Fibroblast of villous mesenchyme (primary cell): ENCODE measurements around the gene TNFSF18. TPM values are rescaled to one million over a fixed set of nuclear protein-coding genes. Genes with fewer than 3 reads are reported as not detected.
A peak's percentile ranks its signal among the peaks of the same experiment; 100 is the strongest.

Source experiments
- DNase-seq: peaks from one replicate; pipeline ENCODE4 v3.0.0-alpha.2; 2010; ENCODE audit warnings: low read depth
- H3K4me3 ChIP-seq: 2 replicates; pipeline ENCODE4 v1.5.1; 2011; ENCODE audit warnings: low read depth, mild to moderate bottlenecking, low read length
- total RNA-seq: library from RNA; depleted of rRNA; stranded (reverse); fragments of >200 nt; gene quantifications from 2 replicates; pipeline ENCODE4 v1.2.3, GENCODE V29; 2012
- TF ChIP-seq, protein P1 (sequence below): IDR thresholded peaks from 2 replicates; pipeline ENCODE4 v1.5.1; 2012; ENCODE audit warnings: low read depth, mild to moderate bottlenecking, low read length; ENCODE audit not compliant: insufficient read depth

Gene TNFSF18
- total RNA-seq, 1 donor, result 11.2 TPM

DNA sequence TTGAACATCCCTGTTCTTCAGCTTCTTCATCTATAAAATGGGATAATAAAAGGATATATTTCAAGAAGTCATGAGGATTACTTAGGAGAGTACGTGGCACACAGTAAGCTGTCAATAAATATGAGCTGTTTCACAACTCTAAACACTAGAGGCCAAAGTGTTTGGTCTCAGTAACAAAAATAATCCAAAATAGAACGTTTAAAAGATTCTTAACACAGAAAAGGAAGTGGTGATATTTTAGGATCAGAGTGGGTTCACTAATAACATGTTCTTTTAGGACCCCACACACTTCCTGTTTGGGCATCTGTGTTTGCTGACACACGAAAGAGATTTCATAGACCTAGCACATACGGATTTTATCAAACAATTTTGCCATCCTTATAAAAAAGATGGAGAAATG lies 32.9 kb downstream of the TNFSF18 start:
- peak; percentile 30 for DNase-seq
- TF ChIP-seq, protein P1, sequence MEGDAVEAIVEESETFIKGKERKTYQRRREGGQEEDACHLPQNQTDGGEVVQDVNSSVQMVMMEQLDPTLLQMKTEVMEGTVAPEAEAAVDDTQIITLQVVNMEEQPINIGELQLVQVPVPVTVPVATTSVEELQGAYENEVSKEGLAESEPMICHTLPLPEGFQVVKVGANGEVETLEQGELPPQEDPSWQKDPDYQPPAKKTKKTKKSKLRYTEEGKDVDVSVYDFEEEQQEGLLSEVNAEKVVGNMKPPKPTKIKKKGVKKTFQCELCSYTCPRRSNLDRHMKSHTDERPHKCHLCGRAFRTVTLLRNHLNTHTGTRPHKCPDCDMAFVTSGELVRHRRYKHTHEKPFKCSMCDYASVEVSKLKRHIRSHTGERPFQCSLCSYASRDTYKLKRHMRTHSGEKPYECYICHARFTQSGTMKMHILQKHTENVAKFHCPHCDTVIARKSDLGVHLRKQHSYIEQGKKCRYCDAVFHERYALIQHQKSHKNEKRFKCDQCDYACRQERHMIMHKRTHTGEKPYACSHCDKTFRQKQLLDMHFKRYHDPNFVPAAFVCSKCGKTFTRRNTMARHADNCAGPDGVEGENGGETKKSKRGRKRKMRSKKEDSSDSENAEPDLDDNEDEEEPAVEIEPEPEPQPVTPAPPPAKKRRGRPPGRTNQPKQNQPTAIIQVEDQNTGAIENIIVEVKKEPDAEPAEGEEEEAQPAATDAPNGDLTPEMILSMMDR, result no peak
- no peak overlapping the region for H3K4me3 ChIP-seq

DNA sequence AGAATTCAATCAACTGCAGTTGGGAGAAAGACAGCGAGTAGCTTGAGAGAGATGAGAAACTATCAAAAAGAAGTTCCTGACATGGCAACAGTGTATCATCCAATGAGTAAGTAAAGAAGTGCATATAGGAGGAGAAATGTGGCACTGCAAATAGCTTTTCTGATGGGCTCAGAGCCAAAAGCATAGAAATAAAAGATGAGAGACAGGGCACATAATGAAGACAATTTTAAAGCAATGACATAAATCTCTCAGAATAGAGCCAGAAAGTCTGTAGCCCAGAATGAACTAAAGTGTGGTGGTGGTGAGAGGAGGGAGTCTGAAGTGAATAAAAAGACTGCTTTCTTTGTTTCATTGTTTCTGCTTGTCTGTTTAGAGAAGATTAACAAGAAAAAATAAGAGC lies 34.3 kb downstream of the TNFSF18 start:
- TF ChIP-seq, protein P1, result no peak
- H3K4me3 ChIP-seq, result no peak overlapping the region
- no peak for DNase-seq

DNA sequence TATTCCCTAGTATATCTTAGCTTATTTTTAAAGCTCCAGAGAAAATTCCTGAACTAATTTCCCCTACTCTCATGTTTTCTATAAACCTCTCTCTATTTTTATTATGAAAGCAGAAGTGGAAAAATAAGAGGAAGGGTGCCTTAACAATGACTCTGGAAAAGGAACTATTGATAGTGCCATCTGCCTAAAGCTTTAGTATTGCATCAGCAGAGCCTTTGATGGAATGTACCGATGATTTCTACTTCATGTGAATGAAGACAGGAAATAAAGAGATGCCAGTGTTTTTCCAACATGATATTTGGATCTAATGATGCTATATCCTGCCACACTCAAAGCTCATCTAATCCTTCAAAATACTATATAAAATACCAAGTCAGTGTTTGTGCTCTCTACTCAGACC lies 35.1 kb downstream of the TNFSF18 start:
- DNase-seq, result no peak
- TF ChIP-seq, protein P1, result no peak
- H3K4me3 ChIP-seq, result no peak overlapping the region

DNA sequence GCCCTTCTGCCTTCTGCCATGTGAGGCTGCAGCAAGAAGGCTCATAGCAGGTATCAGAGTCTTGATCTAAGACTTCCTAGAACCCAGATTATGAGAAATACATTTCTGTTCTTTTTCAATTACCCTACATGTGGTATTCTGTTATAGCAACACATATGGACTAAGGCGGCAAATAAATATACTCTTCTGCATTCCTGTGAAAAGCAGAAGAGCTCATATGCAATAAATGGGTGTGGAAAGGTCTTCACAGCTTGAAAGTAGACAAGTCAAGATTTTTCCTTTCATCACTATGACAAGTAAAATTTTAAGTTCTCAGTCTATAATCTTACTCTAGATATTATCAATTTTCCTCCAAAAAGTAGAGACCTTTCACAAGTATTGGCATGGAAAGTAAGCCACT lies 36.6 kb downstream of the TNFSF18 start:
- no peak for DNase-seq
- TF ChIP-seq, protein P1, result no peak

DNA sequence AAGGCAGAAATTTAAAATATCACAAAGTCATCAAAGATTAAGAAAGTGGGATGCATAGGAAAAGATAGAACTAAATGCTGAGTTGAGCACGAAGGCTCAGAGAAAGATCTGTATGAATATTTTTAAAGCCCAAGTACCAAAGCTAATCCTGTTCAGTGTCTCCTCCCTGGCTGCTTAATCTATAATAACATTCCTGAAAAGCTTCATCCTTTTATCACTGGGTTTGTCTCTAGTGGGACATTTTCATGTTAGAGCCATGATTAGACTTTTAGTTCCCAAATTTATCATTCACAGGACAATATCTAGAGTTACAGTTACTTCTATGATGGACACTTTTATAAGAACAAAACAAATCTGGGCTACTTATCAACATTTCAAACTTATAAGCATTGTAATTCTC lies 38.6 kb downstream of the TNFSF18 start:
- no peak overlapping the region for H3K4me3 ChIP-seq
- TF ChIP-seq, protein P1, result no peak
- DNase-seq, result no peak

More for the DNA sequence above, 36.6 kb downstream of the TNFSF18 start:
- H3K4me3 ChIP-seq, result no peak overlapping the region

DNA sequence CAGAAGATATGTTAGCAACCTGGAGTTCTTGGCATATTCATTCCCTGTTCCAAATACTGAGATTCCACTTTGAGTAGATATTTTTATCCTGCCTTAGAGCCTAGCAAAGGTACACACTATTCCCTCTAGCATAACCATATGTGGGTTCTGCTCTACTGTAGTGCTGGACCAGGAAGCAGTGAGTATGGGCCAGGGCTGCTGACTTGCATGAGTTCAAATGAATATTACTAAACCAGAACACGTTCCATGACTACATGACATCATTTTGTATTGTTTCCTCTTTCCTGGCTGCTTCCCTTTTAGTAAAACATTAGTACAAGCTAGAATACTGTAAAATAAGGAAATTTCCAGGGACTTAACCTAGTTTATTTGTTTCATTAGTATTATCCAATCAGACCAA lies 41.1 kb downstream of the TNFSF18 start:
- TF ChIP-seq, protein P1, result no peak
- DNase-seq, result no peak
- no peak overlapping the region for H3K4me3 ChIP-seq

DNA sequence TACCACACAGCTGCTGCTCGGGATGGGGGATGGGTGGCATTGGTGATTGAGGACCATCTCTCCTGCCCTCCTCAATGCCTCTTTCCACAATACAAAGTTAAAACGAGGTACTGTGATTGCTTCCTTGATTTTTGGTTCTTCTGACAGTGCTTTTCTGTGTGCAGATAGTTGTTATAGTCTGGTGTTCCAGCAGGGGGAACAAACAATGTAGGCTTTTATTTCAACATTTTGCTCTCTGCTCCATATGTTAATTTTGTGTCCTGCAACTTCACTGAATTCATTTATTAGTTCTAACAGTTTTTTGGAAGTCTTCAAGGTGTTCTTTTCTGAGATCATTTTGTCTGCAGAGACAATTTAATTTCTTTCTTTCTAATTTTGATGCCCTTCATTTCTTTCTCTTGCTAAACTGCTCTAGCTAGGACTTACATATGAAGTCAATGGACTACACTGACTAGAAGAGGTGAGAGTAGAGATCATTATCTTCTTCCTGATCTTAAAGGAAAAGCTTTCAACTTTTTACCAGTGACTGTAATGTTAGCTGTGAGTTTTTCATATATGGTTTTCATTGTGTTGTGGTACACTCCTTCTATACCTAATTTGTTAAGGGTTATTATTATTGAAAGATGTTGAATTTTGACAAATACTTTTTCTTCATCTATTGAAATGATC lies 45.4 kb downstream of the TNFSF18 start:
- TF ChIP-seq, protein P1, result no peak
- H3K4me3 ChIP-seq, result no peak overlapping the region
- no peak for DNase-seq
